ENCODE data around the gene SMPD3. TPM values are rescaled to one million over a fixed set of nuclear protein-coding genes. Genes with fewer than 3 reads are reported as not detected.

The SMPD3 gene
- total and polyA plus RNA-seq, 2 of the 4 experiments (the other 2 are of a cell fraction): not detected

- H4K20me1 ChIP-seq (ENCODE audit: insufficient read depth, low read length): no peaks in the 10 kb centered on the region
- intact Hi-C loops (cut with micrococcal nuclease): no loop called here
- DNase-seq (no peak), ATAC-seq (ENCODE audit: low read depth) (no peak)
- H3K27ac ChIP-seq (ENCODE audit: insufficient read depth, low read length): no peak overlapping the region
- no peak overlapping the region for H2BK5ac ChIP-seq (ENCODE audit: low read depth, low read length, poor library complexity, severe bottlenecking)
- no peak overlapping the region for H2AFZ ChIP-seq (replicated peaks; ENCODE audit: low read length, poor library complexity)
- no peak overlapping the region for H4K8ac ChIP-seq (ENCODE audit: low read depth in 2 of 2, low read length in 2 of 2)
- H3K9me1 ChIP-seq (ENCODE audit: insufficient read depth, low read length): no peaks in the 10 kb centered on the region
- H3K18ac ChIP-seq (ENCODE audit: low read depth, low read length): no peak overlapping the region
- H3K9ac ChIP-seq (ENCODE audit: low read depth, low read length): no peak overlapping the region
- ChIA-PET CTCF (no interaction called here), POLR2A (ENCODE audit: unreplicated experiment) (no interaction called here)
- H4K91ac ChIP-seq (ENCODE audit: insufficient read depth, low read depth, low read length): no peak overlapping the region
- H3K4ac ChIP-seq (ENCODE audit: low read depth, low read length): no peak overlapping the region
- no peak overlapping the region for H3K23ac ChIP-seq (ENCODE audit: low read depth, low read length)
- in situ Hi-C loops (cut with MboI; ENCODE audit: low sequenced_read_pairs): no loop called here
- H3K4me2 ChIP-seq (ENCODE audit: low read depth, low read length): no peak overlapping the region
- no peak overlapping the region for H3K14ac ChIP-seq (replicated peaks; ENCODE audit: low read depth, low read length)
- H2AK9ac ChIP-seq (replicated peaks; ENCODE audit: low read depth, low read length, poor library complexity): no peak overlapping the region
- BruUV-seq (replicated peaks): no TSS peak
- H2BK20ac ChIP-seq (ENCODE audit: low read depth, low read length): no peak overlapping the region
- H3K9me3 ChIP-seq (ENCODE audit: control insufficient read depth, insufficient read depth, low read length): no peaks in the 10 kb centered on the region
- H3K27me3 ChIP-seq (ENCODE audit: control insufficient read depth, insufficient read depth, low read length): peaks cover 18% of the 10 kb centered on the region
- dilution Hi-C loops (cut with HindIII; ENCODE audit: low sequenced_read_pairs, unreplicated experiment): no loop called here
- no peak overlapping the region for H3K4me3 ChIP-seq (ENCODE audit: insufficient read depth, low read depth, low read length)
- no peaks in the 10 kb centered on the region for H3K79me1 ChIP-seq (ENCODE audit: low read depth in 1 of 2, low read length in 2 of 2)
- H2BK120ac ChIP-seq (ENCODE audit: low read depth, low read length): no peak overlapping the region
- H4K5ac ChIP-seq (ENCODE audit: low read depth, low read length): no peak overlapping the region
- no peak overlapping the region for H2AK5ac ChIP-seq (ENCODE audit: low read depth, low read length)
- H3K36me3 ChIP-seq (ENCODE audit: control insufficient read depth, insufficient read depth, low read length): no peaks in the 10 kb centered on the region
- no CpG with 5 or more reads among the region's 2 CpGs for WGBS, 2 experiments (ENCODE audit: extremely low coverage in 2 of 2, insufficient read length in 1 of 2)
- H3K56ac ChIP-seq (ENCODE audit: extremely low read depth, insufficient read depth, low read length): no peak overlapping the region
- no peaks in the 10 kb centered on the region for H3K4me1 ChIP-seq (ENCODE audit: control insufficient read depth, insufficient read depth, low read length)
- no peak for TF ChIP-seq MXI1 (IDR thresholded peaks at IDR 0.05; ENCODE audit: borderline replicate concordance, low read depth, low read length)
- TF ChIP-seq RAD21 (IDR thresholded peaks at IDR 0.05; ENCODE audit: low read length): no peak
- no peak for TF ChIP-seq SMC3 (IDR thresholded peaks at IDR 0.05; ENCODE audit: low read depth, low read length)
- TF ChIP-seq CEBPB (IDR thresholded peaks at IDR 0.05; ENCODE audit: low read depth, low read length): no peak
- no peak for TF ChIP-seq CTCF (conservative IDR thresholded peaks at IDR 0.05; ENCODE audit: low read depth, low read length)
- H2BK15ac ChIP-seq (ENCODE audit: low read depth, low read length): no peak overlapping the region
Observed at GRCh38 chr16:68488554-68488953, 40.2 kb upstream of the SMPD3 start.

All from IMR-90 (cell line).